GM10266 (cell line): ENCODE data around the gene UNC13B.
A peak's percentile ranks its signal among the peaks of the same experiment; 100 is the strongest.

Source experiments
- DNase-seq: peaks from one replicate; pipeline ENCODE4 v3.0.0; 2012; ENCODE audit errors: extremely low spot score
- CTCF ChIP-seq: IDR thresholded peaks from 2 replicates; pipeline ENCODE4 v1.5.1; 2012; ENCODE audit warnings: mild to moderate bottlenecking, low read depth; ENCODE audit not compliant: control insufficient read depth, insufficient read depth; ENCODE audit errors: missing control alignments

UNC13B gene

GRCh38 chr9:35385042-35385441 is 223.2 kb downstream of the UNC13B start:
- no peak for DNase-seq
- TF ChIP-seq CTCF: no peak

DNA sequence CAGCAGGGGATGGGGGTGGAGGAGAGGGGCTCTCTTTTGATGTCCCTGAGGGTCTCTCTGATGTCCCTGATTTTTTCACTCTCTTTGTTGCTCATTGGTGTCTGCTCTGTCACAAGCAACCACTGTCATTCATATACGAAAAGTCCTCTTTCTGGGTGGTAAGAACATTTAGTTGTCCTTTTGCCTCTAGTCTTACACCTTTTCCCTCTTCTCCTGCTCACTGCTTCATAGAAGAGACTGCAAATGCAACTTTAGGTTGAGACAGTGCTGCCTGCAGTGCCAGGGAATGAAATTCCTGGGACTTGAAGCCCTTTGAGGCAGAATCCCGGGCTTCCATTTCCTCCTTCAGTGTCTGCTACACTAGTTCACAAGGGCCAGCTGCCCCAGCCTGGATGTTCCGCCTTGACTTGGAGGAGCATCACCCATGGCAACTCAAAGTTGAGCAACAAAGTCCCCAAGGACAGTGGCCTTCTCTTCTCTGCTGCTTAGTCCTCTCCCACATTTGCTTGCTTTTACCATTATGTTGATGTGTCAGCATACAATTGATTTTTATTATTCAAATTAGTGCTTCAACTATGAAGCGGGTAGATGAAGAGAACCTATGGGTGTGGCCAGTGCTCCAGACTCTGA is 233.4 kb downstream of the UNC13B start:
- TF ChIP-seq CTCF: no peak
- DNase-seq: no peak

GRCh38 chr9:35395706-35396101 is 233.9 kb downstream of the UNC13B start:
- DNase-seq: no peak
- no peak for TF ChIP-seq CTCF

- no peak for DNase-seq
- TF ChIP-seq CTCF: no peak
These were observed 234.9 kb downstream of the UNC13B start for GRCh38 chr9:35396560-35397215.

- no peak for TF ChIP-seq CTCF
- DNase-seq: peak; percentile 13
These were observed 235.4 kb downstream of the UNC13B start for GRCh38 chr9:35397216-35397698.

GRCh38 chr9:35397923-35398322 is 236.1 kb downstream of the UNC13B start:
- DNase-seq: peak; percentile 20
- no peak for TF ChIP-seq CTCF

- no peak for DNase-seq
- TF ChIP-seq CTCF: no peak
These were observed 237.0 kb downstream of the UNC13B start for GRCh38 chr9:35398651-35399335.
